ENCODE results near the gene BBOX1. TPM values are rescaled to one million over a fixed set of nuclear protein-coding genes. Genes with fewer than 3 reads are reported as not detected.

Gene BBOX1
- total and polyA plus RNA-seq, 2 donors (not counting 3 experiments of a cell fraction or from before 2014, with no cell fraction given) = not detected

GRCh38 chr11:27020751-27021150 is 19.9 kb upstream of the BBOX1 start:
- dilution Hi-C loops (cut with MboI; ENCODE audit: extremely low pct_ligation_motif_present, low sequenced_read_pairs) = no loop called here
- TF ChIP-seq POLR2AphosphoS5 (IDR thresholded peaks at IDR 0.05; ENCODE audit: insufficient read depth, low read depth, low read length) = no peak
- no peak for TF ChIP-seq MYC (IDR thresholded peaks at IDR 0.05; ENCODE audit: low read depth, low read length)
- no peak for TF ChIP-seq POLR2A (IDR thresholded peaks at IDR 0.05; ENCODE audit: low read depth, low read length)
- TF ChIP-seq GATA2 (IDR thresholded peaks at IDR 0.05; ENCODE audit: insufficient read depth, insufficient read length, low read depth, low read length) = no peak
- TF ChIP-seq JUN (IDR thresholded peaks at IDR 0.05; ENCODE audit: borderline replicate concordance, insufficient read depth, insufficient read length, low read depth) = no peak
- no peak for TF ChIP-seq EZH2 (IDR thresholded peaks at IDR 0.05; ENCODE audit: borderline replicate concordance, low read depth, low read length, severe bottlenecking)
- TF ChIP-seq MAX (IDR thresholded peaks at IDR 0.05; ENCODE audit: insufficient read depth, insufficient read length) = no peak
- TF ChIP-seq, protein P1, sequence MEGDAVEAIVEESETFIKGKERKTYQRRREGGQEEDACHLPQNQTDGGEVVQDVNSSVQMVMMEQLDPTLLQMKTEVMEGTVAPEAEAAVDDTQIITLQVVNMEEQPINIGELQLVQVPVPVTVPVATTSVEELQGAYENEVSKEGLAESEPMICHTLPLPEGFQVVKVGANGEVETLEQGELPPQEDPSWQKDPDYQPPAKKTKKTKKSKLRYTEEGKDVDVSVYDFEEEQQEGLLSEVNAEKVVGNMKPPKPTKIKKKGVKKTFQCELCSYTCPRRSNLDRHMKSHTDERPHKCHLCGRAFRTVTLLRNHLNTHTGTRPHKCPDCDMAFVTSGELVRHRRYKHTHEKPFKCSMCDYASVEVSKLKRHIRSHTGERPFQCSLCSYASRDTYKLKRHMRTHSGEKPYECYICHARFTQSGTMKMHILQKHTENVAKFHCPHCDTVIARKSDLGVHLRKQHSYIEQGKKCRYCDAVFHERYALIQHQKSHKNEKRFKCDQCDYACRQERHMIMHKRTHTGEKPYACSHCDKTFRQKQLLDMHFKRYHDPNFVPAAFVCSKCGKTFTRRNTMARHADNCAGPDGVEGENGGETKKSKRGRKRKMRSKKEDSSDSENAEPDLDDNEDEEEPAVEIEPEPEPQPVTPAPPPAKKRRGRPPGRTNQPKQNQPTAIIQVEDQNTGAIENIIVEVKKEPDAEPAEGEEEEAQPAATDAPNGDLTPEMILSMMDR (IDR thresholded peaks at IDR 0.05; ENCODE audit: extremely low read depth in 1 of 2, insufficient read depth in 1 of 2, low read depth in 1 of 2, low read length in 2 of 2) = no peak
- TF ChIP-seq FOS (IDR thresholded peaks at IDR 0.05; ENCODE audit: borderline replicate concordance, insufficient read depth, low read length) = no peak
- ChIA-PET POLR2A (no interaction called here), CTCF (no interaction called here)
- BruUV-seq (replicated peaks) = no TSS peak
- Histone ChIP-seq H3K79me2 (ENCODE audit: control insufficient read depth, insufficient read depth, low read length) (no peaks in the 10 kb centered on the region), H3K9me1 (replicated peaks; ENCODE audit: control insufficient read depth, extremely low read depth, insufficient read depth, low read length) (no peaks in the 10 kb centered on the region), H3K9ac (replicated peaks; ENCODE audit: extremely low read depth, insufficient read depth, low read length) (no peak overlapping the region), H3K4me1 (ENCODE audit: control insufficient read depth, extremely low read depth, insufficient read depth, low read length) (no peaks in the 10 kb centered on the region), H3K27ac (ENCODE audit: insufficient read depth, low read depth, low read length) (no peak overlapping the region), H3K4me2 (ENCODE audit: insufficient read depth, low read length) (no peak overlapping the region), H2AFZ (ENCODE audit: low read depth, low read length) (no peak overlapping the region), H3K4me3 (replicated peaks in 1 of 3; ENCODE audit: insufficient read depth in 1 of 3, low read depth in 1 of 3, low read length in 3 of 3) (no peak overlapping the region), H3K27me3 (ENCODE audit: control insufficient read depth in 2 of 2, insufficient read depth in 2 of 2, low read length in 2 of 2) (no peaks in the 10 kb centered on the region), H3K9me3 (replicated peaks; ENCODE audit: control insufficient read depth, insufficient read depth, low read length) (no peaks in the 10 kb centered on the region), H3K36me3 (ENCODE audit: control insufficient read depth in 2 of 2, extremely low read depth in 1 of 2, insufficient read depth in 2 of 2, low read length in 2 of 2) (no peaks in the 10 kb centered on the region), H4K20me1 (replicated peaks; ENCODE audit: control insufficient read depth, extremely low read depth, insufficient read depth, low read length) (no peaks in the 10 kb centered on the region)
- DNase-seq (ENCODE audit: low read depth, low spot score) (no peak), FAIRE-seq (no peak)
- intact Hi-C loops (cut with micrococcal nuclease) = no loop called here
